Dedifferentiated amniotic fluid mesenchymal stem cell (primary cell): Measurements from ENCODE around the gene COL9A3.

Source experiments
- DNase-seq: peaks from one replicate; pipeline ENCODE4 v3.0.0-alpha.2; 2016; ENCODE audit errors: extremely low spot score

COL9A3 gene

DNA sequence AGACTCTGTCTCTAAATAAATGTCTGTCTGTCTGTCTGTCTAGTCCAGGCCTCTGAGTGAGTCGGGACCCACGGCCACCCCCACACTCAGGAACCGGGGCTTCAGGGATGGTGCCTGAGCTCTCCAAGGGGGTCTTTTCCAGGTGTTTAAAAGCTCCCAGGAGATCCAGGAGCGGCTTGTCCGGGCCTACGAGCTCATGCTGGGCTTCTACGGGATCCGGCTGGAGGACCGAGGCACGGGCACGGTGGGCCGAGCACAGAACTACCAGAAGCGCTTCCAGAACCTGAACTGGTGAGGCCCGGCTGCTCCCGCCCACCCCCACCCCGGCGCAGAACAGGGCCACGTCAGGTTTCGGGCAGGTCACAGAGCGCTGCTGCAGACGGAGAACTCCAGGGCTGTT is 5.5 kb upstream of the COL9A3 start:
- DNase-seq, result no peak

DNA sequence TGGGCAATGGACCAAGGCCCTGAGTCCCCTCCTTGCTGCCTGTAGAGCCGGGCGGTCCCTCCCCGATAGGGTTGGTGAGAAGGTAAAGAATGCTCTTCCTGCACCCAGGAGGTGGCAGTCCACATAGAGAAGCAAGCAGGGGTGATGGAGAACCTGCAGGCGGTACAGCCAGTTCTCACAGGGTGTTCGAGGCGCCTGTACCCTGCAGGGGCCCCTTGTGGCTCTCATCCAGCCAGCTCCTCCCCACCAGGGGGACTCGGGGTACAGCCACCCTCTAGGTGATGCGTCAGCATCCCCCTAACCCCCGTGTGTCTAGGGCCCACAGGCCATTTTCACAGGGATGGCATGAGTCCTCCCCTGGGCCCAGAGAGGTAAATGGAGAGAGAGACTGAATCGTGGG is 5.1 kb upstream of the COL9A3 start:
- DNase-seq, result no peak

DNA sequence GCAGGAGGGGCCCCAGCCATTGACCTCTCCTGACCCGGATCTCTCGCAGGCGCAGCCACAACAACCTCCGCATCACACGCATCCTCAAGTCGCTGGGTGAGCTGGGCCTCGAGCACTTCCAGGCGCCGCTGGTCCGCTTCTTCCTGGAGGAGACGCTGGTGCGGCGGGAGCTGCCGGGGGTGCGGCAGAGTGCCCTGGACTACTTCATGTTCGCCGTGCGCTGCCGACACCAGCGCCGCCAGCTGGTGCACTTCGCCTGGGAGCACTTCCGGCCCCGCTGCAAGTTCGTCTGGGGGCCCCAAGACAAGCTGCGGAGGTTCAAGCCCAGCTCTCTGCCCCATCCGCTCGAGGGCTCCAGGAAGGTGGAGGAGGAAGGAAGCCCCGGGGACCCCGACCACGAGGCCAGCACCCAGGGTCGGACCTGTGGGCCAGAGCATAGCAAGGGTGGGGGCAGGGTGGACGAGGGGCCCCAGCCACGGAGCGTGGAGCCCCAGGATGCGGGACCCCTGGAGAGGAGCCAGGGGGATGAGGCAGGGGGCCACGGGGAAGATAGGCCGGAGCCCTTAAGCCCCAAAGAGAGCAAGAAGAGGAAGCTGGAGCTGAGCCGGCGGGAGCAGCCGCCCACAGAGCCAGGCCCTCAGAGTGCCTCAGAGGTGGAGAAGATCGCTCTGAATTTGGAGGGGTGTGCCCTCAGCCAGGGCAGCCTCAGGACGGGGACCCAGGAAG is 4.5 kb upstream of the COL9A3 start:
- no peak for DNase-seq

DNA sequence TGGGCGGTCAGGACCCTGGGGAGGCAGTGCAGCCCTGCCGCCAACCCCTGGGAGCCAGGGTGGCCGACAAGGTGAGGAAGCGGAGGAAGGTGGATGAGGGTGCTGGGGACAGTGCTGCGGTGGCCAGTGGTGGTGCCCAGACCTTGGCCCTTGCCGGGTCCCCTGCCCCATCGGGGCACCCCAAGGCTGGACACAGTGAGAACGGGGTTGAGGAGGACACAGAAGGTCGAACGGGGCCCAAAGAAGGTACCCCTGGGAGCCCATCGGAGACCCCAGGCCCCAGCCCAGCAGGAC is 4.0 kb upstream of the COL9A3 start:
- DNase-seq, result no peak

DNA sequence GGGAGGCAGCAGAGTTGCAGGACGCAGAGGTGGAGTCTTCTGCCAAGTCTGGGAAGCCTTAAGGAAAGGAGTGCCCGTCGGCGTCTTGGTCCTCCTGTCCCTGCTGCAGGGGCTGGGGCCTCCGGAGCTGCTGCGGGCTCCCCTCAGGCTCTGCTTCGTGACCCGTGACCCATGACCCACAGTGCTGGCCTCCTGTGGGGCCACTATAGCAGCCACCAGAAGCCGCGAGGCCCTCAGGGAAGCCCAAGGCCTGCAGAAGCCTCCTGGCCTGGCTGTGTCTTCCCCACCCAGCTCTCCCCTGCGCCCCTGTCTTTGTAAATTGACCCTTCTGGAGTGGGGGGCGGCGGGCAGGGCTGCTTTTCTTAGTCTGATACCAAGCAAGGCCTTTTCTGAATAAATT is 3.3 kb upstream of the COL9A3 start:
- no peak for DNase-seq

DNA sequence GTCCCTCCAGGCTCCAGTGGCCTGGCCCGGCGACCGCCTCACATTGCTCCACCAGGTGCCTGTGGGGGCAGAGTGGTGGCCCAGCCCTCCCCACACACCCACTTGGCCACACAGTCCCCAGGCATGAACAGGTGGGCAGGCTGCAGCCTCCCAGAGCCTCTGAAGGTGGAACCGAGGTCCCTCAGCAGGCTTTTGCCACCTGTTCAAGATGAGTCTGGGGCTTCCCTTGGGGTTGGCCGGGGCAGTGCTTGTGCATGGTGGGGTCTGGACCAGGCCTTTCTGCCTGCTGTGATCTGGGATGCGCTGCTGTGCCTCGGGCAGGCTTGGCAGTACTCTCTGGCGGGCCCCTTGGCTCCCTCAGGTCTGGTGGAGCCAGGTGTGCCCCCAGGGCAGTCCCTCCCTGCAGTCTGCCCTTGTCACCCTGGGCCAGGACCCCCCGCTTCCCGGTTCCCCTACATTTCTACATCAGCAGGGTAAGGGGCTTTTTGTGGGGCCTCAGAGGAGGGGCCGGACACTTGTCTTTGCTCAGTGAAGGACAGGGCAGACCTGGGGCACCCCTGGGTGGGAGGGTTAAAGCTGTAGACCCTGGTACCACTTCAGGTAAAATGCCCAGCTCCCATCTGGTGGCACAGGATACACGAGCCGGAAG is 2.7 kb upstream of the COL9A3 start:
- no peak for DNase-seq

DNA sequence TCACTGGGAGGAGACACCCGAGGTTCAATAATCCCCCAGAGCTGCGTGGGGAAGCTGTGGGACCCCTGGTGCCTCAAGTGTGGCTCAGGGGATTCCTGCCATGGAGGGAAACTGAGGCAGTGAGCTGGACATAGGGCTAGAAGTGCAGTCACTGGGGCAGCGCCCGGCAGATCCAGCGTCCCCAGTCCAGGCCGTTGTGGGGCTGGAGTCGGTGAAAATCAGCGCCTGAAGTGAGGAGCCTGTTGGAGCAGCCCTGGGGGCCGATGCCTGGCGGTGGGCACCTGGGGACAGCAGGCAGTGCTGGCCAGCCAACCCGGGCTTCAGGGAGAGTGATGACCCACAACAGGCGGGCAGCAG is 2.2 kb upstream of the COL9A3 start:
- DNase-seq, result no peak

DNA sequence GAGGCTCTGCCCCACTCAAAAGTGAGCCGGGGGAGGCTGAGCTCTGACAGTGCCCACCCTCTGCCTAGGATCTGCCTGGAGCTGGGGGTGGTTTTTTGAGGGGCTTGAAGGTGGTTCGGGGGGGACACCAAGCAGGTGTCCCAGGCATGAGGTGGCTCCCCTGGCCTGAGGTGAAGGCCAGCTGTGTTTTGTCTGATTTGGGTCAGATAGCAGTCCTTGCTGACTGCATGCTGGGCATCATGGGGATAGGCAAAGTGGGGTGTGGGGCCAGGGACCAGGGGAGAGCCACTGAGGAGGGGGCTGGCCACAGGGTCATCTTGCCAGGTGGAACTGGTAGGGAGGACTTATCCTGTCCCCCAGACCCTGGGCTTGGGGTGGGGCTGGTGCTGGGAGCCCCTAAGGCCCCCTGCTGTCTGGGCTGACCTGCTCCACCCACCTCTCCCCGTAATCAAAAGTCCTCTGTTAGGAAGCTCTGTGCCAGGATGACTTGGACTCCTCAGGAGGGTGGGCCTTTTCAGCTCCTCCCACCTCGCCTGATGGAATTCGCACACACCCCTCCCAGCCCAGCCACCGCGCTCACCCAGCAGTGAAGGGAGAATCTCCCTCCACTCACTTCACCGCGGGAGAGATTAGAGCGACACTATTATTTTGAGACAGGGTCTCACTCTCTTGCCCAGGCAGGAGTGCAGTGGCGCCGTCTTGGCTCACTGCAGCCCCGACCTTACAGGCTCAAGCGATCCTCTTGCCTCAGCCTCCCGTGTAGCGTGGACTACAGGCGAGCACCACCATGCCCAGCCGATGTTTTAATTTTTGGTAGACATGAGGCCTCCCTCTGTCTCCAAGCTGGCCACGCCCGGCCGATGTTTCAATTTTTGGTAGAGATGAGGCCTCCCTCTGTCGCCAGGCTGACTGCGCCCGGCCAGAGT is 1.5 kb upstream of the COL9A3 start:
- DNase-seq, result no peak

DNA sequence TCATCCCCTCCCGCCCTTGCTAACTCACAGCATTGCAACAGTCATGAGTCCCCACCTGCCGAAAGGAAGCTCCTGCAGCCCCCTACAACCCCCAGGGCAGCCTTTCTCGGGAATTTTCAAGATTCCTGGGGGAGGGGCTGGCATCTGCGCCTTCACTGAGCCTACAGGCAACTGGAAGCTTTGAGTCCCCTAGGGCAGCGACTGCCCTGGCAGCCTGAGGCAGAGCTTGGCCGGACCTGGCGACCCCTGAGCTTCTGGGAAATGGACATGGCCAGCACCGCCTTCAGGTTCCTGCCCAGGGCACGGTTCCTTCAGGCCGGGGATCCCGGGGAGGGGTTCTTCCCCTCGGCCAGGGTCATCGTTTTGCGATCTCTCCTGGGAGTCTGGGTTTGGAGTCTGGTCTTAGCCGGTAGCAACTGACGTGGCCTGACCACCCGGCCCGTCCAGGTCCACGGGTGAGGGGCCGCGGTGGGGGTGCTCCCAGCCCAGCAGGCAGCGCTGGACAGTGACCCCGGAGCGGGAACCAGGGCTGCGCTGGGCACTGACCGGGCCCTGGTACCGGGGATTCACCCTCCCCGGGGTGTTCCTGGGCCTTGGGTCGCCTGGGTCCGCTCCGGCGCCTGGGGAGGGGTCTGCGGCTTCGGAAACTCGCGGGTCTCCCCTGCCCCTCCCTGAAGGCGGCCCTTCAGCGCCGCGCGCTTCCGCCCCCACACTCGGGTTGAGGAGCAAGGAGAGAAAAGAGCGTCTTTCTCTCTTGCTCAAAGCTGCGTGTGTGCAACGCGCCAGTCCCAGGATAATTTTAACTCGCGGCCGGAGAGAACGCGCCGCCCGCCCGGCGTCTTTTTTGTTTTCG is 593 bp upstream of the COL9A3 start:
- DNase-seq, result no peak

DNA sequence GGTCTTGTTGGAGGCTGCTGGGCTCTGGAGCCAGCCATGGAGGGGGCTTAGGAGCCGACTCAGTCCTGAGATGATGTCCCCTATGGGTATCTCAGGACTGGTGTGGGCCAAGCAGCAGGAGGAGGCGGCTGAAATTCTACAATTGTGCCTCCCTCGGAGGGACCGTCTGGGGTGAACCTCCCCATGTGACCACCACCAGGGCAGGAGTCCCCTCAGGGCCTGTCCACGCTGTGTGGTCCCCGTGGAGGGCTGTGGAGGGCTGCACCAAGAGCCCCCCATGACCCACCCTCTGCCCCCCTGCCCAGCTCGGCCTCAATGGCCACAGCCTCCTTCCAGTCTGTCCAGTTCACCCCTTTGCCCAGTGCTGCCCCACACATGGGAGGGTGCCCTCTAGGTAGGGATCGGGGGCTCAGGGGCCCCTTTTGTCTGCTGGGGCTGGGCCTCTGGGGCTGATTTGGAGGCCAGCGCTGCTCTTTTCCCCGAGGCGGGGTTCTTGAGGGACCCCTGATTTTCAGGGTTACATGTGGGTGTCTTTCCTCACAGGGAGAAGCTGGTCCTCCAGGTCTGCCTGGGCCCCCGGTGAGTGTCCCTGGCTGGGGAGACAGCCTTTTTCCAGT is 1.2 kb downstream of the COL9A3 start:
- no peak for DNase-seq

DNA sequence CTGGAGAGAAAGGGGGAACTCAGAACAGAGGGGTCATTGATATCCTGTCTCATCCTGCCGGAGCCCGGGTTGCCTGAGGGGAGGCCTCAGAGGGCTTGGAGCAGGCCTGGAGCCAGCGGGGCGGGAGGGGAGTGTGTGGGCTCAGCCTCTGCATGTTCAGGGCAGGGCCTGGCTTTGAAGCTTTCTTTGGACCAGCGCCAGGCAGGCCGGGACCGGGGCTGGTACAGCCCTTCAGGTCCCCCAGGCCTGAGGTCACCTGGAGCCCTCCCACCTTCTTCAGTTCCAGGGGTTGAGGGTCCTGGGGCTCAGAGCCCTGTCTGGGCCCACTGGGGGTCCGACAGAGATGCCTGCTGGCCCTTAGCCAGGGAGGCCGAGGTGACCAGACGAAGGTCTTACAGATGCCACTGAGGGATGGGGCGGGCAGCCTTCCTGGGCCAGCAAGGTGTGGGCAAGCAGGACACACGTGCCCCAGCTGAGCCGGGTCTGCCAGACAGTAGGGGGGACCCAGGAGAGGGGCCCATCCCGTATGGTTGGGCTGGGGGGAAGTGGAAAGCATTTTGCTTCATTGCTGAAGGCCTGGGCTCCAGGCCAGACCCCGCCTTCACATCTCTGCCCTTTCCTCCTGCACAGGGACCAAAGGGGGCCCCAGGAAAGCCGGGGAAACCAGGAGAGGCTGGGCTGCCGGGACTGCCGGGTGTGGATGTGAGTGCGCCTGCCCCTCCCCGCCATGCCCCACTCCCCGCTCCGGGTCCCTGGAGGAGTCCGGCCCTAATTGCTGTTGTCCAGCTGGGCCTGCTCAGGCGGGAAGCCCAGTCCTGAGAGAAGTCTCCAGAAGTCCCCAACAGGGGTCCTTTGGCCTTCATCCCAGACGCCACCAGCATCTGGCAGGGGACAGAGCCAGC is 2.0 kb downstream of the COL9A3 start:
- no peak for DNase-seq

DNA sequence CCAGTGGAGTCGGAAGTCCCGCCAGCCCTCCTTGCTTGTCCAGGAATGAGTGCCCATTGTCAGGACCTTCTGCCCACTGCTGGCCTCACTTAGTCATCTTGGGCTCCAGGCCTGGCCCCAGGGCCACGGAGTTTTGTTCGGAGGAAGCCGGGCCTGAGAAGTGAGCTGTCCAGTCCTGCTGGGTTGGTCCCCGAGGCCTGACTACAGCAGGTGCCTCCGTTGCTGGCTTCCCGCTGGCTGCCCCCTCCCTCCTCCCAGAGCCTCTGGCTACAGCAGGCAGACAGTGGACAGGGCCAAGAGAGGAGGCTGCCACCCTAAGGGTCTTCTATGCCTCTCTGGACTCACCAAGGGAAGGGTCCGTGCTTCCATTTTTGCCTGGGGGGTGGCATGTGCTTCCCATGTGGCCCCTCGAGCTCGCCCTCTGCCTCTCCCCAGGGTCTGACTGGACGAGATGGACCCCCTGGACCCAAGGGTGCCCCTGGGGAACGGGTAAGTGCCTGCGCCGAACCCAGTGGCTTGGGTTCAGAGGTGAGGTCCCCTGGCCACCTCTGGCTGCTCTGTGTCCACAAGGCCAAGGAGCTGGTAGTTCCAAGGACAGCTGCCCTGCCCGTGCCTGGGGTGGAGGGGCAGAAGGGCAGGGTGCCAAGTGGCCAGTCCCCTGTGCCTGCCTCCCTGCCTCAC is 2.8 kb downstream of the COL9A3 start:
- no peak for DNase-seq

DNA sequence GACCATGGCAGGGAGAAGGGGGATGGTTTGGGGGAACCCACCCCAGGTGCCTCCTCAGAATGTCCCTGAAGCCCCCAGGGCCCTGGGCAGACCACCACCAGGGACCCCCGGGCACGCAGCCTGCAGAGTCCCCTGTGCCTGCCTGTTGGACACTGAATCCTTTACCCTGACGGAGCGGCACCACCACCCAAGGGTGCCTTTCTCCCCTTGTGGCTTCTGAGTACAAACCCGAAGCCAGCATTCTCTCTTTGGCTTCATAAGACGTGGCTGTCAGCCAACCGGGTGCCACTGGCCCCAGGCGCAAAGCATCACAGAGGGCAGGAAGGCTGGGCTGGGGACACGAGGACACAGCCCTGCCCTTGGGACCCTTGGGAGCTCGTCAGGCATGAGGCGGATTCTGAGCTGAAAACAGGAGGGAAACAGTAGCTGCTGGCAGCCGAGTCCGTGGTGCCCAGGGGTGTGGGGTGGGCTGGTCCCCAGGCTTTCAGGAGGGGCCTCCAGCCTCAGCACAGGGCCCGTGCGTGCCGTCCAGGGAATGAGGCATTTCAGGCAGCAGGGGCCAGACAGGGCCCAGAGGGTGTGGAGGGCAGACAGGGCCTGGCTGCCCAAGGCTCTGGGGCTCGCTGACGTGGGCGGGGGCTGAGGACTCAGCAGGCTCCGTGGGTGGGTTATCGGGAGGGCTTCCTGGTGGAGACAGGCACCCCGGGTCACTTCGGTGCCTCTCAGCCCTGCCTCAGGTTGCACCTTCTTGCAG is 3.5 kb downstream of the COL9A3 start:
- no peak for DNase-seq

DNA sequence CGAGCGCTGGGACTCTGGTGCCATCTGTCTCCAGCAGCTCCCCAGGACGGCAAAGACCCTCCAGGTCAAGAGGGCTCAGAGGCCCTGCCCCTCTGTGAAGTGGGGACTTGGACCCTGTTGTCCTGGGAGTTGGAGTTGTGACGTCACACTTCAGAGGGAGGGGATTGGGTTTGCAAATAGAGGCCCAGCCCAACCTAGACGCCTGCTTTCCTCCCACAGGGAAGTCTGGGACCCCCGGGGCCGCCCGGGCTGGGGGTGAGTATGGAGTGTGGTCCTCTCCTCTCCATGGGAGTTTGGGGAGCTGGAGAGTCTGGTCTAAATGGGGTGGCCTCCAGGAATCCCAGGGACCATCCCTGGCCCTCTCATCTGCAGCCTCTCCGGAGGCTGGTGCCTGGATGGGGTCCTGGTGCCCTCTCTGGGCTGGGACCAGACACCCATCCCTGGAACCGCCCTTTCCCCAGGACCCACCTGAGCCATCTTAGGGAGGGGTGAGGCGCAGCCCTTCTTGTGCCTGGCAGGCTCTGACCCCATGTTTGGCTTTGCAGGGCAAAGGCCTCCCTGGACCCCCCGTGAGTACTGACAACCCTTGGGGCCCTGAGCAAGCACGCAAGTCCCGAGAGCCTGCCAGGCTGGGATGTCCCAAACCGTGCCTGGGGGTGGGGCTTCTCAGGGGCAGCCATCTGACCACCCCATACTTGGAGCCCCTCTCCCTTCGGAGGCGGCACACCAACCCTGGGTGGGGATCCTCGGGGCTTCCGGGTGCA is 4.3 kb downstream of the COL9A3 start:
- no peak for DNase-seq

DNA sequence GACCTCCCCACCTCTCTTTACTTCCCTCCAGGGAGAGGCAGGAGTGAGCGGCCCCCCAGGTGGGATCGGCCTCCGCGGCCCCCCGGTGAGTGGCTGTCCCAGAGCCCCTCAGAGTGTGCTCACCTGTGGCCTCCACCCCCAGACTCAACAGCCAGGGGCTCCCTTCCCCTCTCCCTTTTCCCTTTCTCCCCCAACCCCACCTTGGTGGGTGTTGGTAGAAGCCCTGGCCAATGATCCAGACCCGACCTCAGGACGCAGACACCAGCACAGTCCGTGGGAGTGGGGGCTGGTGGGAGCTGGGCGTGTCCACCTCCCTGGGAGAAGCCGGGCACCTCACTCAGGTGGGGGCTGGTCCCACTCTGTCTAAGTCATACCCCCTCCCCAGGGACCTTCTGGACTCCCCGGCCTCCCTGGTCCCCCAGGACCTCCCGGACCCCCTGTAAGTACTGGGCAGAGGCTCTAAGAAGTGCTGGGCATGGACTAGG is 4.9 kb downstream of the COL9A3 start:
- no peak for DNase-seq

DNA sequence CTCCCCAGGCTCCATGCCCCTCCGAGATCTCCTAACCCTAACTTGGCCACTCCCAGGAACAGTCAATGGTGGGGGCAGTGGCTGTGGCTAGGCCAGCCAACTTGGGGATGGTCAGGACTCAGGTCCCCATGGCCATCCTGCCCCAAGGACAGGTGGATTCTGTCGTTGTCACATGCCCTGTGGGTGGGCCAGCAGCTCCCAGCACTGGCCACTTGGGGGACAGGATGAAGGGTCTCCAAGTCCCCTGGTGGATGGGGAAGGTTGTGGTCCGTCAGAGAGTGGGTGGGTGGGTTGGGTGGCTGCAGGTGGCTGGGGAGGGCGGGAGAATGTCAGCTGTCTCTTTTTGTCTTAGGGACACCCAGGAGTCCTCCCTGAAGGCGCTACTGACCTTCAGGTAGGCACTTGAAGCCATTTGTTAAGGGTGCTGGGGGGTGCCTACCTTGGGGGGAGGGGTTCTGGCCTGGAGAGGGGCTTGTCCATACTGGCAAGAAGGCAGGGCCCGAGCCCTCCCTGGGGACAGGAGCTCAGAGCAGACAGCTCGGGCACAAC is 5.5 kb downstream of the COL9A3 start:
- DNase-seq, result no peak

DNA sequence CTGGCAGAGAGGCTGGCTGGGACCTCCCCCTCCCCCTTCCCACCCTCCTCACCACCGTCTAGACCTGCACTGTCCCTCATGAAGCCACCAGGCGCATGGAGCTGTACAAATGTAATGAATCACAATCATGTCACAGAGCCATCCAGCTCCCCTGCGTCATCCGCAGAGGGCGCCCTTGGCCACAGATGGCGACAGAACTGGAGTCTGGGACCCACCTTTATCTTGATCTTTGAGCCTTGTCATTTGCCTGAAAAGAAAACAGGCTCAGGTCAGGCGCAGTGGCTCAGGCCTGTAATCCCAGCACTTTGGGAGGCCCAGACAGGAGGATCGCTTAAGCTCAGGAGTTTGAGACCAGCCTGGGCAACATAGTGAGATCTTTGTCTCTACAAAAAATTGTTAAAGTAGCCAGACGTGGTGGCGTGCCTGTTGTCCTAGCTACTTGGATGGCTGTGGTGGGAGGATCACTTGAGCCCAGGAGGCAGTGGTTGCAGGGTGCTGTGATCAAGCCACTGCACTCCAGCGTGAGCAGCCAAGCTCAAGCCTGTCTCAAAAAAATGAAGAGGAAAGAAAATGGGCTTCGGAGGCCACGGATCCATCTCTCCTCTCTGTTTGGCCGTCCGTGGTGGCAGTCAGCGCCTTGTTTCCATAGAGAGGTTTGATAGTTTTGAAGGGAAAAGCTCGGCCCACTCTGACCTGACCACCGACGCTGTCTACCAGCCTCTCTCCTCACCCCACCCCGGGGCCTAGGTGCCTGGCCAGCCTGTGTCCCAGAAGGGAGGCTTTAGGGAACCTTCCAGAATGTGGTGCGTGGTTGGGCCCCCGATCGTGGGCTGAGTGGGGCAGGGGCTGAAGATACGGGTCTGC is 6.2 kb downstream of the COL9A3 start:
- DNase-seq, result no peak
